ENCODE measurements around the gene AVPI1. TPM values are rescaled to one million over a fixed set of nuclear protein-coding genes. Genes with fewer than 3 reads are reported as not detected.

Gene AVPI1
- total and polyA plus RNA-seq, 2 of the 13 experiments (the other 11 are each of a cell fraction or from before 2014, with no cell fraction given) = 39.8 to 61.2 TPM

DNA sequence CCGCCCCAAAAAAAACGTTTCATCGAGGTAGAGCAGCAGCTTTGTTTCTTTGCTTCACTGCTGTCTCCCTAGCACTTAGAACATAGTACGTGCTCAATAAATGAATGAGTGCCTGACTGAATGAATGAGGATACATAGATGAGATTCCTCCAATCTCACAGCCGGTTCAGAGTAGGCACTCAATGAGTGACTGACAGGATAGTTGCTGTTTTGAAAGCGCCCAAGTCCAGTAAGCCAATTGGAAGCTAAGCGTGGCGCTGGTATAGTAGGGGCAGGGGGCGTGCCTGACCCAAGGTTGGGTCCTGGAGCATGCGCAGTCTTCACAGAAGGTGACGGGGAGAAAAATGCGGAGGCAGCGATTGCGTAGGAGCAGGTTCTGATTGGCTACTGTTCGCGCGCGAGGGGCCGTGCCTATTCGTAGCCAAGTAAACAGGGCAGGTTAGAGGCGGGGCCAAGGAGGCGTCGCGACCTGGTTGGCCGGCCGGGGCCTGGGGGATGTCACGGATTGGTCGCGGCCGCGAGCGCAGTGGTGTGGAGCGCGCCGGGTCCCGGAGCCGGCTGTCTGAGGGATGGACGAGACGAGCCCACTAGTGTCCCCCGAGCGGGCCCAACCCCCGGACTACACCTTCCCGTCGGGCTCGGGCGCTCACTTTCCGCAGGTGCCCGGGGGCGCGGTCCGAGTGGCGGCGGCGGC lies 46.7 kb downstream of the AVPI1 start, which contains the start of gene PI4K2A (continued):
- no peak for TF ChIP-seq SOX13 (IDR thresholded peaks at IDR 0.05)
- no peak for TF ChIP-seq SOX13 (CRISPR knock-in tag; conservative IDR thresholded peaks at IDR 0.05 in 1 of 2, IDR thresholded peaks at IDR 0.05 in 1 of 2)
- TF ChIP-seq, protein P1, sequence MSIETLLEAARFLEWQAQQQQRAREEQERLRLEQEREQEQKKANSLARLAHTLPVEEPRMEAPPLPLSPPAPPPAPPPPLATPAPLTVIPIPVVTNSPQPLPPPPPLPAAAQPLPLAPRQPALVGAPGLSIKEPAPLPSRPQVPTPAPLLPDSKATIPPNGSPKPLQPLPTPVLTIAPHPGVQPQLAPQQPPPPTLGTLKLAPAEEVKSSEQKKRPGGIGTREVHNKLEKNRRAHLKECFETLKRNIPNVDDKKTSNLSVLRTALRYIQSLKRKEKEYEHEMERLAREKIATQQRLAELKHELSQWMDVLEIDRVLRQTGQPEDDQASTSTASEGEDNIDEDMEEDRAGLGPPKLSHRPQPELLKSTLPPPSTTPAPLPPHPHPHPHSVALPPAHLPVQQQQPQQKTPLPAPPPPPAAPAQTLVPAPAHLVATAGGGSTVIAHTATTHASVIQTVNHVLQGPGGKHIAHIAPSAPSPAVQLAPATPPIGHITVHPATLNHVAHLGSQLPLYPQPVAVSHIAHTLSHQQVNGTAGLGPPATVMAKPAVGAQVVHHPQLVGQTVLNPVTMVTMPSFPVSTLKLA (IDR thresholded peaks at IDR 0.05) = peak; percentile 86
- no peak for TF ChIP-seq TOPORS (CRISPR knock-in tag; IDR thresholded peaks at IDR 0.05)
- TF ChIP-seq, protein P2, sequence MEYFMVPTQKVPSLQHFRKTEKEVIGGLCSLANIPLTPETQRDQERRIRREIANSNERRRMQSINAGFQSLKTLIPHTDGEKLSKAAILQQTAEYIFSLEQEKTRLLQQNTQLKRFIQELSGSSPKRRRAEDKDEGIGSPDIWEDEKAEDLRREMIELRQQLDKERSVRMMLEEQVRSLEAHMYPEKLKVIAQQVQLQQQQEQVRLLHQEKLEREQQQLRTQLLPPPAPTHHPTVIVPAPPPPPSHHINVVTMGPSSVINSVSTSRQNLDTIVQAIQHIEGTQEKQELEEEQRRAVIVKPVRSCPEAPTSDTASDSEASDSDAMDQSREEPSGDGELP (IDR thresholded peaks at IDR 0.05; ENCODE audit: borderline replicate concordance, low read depth) = 0 out of 2 replicates have a peak, but pooled peaks have one; percentile 6
- no peak for TF ChIP-seq ZNF530 (CRISPR knock-in tag; IDR thresholded peaks at IDR 0.05; ENCODE audit: low read depth)
- TF ChIP-seq ADNP (CRISPR knock-in tag; IDR thresholded peaks at IDR 0.05) = no peak; the same call in 1 of the 2 replicates
- no peak for TF ChIP-seq ZNF569 (CRISPR knock-in tag; IDR thresholded peaks at IDR 0.05; ENCODE audit: borderline replicate concordance)
- no peak for TF ChIP-seq CBX1 (IDR thresholded peaks at IDR 0.05; ENCODE audit: low read depth)
- TF ChIP-seq NPAS2 (CRISPR knock-in tag; IDR thresholded peaks at IDR 0.05; ENCODE audit: borderline replicate concordance) = no peak
- peak; percentile 74 for TF ChIP-seq TAF1 (CRISPR knock-in tag; IDR thresholded peaks at IDR 0.05)
- peak; percentile 87; the same call in 1 of the 2 replicates for TF ChIP-seq RFXANK (CRISPR knock-in tag; IDR thresholded peaks at IDR 0.05)
- TF ChIP-seq ZNF556 (CRISPR knock-in tag; IDR thresholded peaks at IDR 0.05; ENCODE audit: borderline replicate concordance) = no peak
- peak; percentile 66; the same call in 1 of the 2 replicates for TF ChIP-seq ZNF614 (CRISPR knock-in tag; IDR thresholded peaks at IDR 0.05; ENCODE audit: borderline replicate concordance)
- TF ChIP-seq, protein P3, sequence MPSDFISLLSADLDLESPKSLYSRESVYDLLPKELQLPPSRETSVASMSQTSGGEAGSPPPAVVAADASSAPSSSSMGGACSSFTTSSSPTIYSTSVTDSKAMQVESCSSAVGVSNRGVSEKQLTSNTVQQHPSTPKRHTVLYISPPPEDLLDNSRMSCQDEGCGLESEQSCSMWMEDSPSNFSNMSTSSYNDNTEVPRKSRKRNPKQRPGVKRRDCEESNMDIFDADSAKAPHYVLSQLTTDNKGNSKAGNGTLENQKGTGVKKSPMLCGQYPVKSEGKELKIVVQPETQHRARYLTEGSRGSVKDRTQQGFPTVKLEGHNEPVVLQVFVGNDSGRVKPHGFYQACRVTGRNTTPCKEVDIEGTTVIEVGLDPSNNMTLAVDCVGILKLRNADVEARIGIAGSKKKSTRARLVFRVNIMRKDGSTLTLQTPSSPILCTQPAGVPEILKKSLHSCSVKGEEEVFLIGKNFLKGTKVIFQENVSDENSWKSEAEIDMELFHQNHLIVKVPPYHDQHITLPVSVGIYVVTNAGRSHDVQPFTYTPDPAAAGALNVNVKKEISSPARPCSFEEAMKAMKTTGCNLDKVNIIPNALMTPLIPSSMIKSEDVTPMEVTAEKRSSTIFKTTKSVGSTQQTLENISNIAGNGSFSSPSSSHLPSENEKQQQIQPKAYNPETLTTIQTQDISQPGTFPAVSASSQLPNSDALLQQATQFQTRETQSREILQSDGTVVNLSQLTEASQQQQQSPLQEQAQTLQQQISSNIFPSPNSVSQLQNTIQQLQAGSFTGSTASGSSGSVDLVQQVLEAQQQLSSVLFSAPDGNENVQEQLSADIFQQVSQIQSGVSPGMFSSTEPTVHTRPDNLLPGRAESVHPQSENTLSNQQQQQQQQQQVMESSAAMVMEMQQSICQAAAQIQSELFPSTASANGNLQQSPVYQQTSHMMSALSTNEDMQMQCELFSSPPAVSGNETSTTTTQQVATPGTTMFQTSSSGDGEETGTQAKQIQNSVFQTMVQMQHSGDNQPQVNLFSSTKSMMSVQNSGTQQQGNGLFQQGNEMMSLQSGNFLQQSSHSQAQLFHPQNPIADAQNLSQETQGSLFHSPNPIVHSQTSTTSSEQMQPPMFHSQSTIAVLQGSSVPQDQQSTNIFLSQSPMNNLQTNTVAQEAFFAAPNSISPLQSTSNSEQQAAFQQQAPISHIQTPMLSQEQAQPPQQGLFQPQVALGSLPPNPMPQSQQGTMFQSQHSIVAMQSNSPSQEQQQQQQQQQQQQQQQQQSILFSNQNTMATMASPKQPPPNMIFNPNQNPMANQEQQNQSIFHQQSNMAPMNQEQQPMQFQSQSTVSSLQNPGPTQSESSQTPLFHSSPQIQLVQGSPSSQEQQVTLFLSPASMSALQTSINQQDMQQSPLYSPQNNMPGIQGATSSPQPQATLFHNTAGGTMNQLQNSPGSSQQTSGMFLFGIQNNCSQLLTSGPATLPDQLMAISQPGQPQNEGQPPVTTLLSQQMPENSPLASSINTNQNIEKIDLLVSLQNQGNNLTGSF (CRISPR knock-in tag; IDR thresholded peaks at IDR 0.05) = no peak
- no peak for TF ChIP-seq NBN (conservative IDR thresholded peaks at IDR 0.05)
- no peak for TF ChIP-seq TOE1 (CRISPR knock-in tag; IDR thresholded peaks at IDR 0.05)
- TF ChIP-seq, protein P4, sequence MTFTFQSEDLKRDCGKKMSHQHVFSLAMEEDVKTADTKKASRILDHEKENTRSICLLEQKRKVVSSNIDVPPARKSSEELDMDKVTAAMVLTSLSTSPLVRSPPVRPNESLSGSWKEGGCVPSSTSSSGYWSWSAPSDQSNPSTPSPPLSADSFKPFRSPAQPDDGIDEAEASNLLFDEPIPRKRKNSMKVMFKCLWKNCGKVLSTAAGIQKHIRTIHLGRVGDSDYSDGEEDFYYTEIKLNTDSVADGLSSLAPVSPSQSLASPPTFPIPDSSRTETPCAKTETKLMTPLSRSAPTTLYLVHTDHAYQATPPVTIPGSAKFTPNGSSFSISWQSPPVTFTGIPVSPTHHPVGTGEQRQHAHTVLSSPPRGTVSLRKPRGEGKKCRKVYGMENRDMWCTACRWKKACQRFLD (CRISPR knock-in tag; IDR thresholded peaks at IDR 0.05; ENCODE audit: borderline replicate concordance) = no peak
- TF ChIP-seq HOXD1 (CRISPR knock-in tag; IDR thresholded peaks at IDR 0.05) = no peak
- TF ChIP-seq ZMYM4 (CRISPR knock-in tag; IDR thresholded peaks at IDR 0.05) = peak; percentile 94
- TF ChIP-seq, protein P5, sequence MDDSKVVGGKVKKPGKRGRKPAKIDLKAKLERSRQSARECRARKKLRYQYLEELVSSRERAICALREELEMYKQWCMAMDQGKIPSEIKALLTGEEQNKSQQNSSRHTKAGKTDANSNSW (CRISPR knock-in tag; IDR thresholded peaks at IDR 0.05; ENCODE audit: borderline replicate concordance) = no peak

Data from HepG2 (cell line).